Measurements from ENCODE around the gene COL17A1.

COL17A1 gene

DNA sequence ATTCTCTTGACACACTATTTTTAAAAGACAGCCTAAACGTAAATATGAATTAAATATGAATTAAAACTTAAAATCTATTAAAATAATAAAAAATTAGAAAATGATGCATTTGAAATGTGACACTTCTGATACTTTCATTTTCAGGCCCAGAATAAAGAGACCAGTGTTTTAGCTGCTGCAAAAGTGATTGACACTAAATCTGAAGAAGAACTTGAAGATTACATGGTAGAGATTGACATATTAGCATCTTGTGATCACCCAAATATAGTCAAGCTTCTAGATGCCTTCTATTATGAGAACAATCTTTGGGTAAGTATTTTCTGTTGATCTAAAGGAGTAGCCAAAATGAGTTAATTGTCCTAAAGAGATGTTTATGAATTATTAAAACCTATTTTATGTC, 95.1 kb downstream of the COL17A1 start:
- no peak for DNase-seq (ENCODE audit: low read depth in 1 of 2, low spot score in 1 of 2)

DNA sequence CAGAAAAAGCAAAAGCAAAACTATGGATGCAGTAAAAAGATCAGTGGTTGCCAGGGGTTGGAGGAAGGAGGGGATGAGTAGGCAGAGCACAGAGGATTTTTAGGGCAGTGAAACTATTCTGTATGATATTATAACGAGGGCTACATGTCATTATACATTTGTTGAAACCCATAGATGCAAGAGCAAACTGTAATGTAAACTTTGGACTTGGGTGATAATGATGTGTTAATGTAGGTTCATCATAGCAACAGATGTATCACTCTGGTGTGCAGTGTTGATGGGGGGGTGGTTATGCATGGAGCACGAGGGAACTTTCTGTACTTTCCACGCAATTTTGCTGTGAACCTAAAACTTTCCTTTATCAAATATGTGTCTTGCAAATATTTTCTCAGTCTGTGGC, 95.6 kb downstream of the COL17A1 start:
- DNase-seq (ENCODE audit: low read depth in 1 of 2, low spot score in 1 of 2): no peak

DNA sequence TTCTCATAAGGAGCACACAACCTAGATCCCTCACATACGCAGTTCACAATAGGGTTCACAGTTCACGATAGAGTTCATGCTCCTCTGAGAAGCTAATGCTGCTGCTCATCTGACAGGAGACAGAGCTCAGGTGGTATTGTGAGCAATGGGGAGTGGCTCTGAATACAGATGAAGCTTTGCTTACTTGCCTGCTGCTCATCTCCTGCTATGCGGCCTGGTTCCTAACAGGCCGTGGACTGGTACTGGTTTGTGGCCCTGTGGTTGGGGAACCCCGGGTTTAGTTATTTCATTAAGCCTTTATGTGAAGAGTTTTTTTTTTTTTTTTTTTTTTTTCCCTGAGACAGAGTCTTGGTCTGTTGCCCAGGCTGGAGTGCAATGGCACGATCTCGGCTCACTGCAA, 99.3 kb downstream of the COL17A1 start:
- DNase-seq (ENCODE audit: low read depth in 1 of 2, low spot score in 1 of 2): no peak

DNA sequence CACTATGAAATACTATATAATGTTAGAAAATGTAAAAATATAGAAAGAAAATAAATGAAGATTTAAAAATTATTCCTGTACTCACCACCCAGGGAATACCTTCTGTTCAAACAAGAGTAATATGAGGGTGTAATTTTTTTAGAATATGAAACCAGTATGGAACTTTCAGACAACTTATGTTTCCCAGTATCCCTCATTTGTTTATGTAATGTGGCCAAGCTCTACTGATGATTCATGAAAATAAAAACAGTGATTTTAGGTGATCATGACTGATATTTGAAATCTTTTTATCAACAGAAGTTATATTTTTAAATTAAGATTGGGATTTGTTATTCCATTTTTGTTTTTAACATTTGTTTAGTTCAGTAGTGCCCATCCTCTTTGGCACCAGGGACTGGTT, 100.0 kb downstream of the COL17A1 start:
- no peak for DNase-seq (ENCODE audit: low read depth in 1 of 2, low spot score in 1 of 2)

DNA sequence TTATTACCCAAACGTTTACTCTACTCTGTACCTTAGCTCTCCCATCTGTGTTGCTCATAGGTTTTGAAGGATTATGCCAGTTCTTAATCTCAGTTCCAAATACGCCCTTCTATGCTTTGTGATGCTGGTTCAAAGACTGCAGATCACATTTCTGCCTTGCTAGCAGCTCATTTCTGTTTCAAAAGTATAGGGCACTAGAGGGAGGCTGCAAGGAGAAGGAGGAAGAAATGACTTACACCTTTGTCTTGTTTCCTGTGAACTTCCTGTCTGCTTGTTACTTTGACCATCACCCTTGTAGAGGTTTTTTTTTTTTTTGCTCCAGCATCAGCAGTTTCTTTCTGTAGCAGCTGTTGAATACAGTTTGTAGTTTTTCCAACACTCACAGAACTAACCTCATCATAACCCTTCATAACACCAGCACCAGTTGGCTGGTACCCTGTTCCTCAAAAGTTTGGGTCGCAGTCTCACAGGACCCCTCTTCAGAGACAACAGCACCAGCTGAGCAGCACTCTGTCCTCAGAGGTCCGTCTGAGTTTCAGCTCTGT, 102.2 kb downstream of the COL17A1 start:
- DNase-seq (ENCODE audit: low read depth in 1 of 2, low spot score in 1 of 2): no peak

DNA sequence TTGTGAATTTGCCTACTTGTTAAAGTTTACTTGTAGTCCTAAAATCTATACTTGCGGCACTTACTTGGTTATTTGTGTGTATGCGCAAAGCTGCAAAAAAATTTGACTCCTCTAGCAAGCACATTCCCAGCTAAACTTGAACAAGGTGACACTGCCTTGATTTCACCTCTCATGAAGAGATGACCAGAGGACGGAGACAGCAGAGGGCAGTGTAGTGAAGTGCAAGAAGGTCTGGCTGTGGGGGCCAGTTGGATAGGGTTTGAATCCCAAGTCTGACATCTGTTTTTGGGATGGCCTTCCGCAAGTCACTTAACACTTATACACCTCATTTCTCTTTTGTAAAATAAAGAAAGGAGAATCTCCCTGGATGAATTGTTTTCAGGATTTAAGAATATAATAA, 103.0 kb downstream of the COL17A1 start:
- DNase-seq (ENCODE audit: low read depth in 1 of 2, low spot score in 1 of 2): no peak

All from stimulated activated CD4-positive, alpha-beta T cell treated with anti-CD3 and anti-CD28 coated beads, Interleukin-15, amount 100 ng/mL, for 1 hour (primary cell).